Ascending aorta (tissue), 2 donors: ENCODE data around the gene RSPH6A. TPM values are rescaled to one million over a fixed set of nuclear protein-coding genes. Genes with fewer than 3 reads are reported as not detected.

Experiments
- DNase-seq, 2 donors: peaks; one replicate each; pipeline ENCODE4 v3.0.0-alpha.2; 2019; ENCODE audit warnings: low spot score in 2 of 2
- H3K27ac ChIP-seq, 2 donors: fragments of 200-600 bp; sonication (generic); one replicate each; pipeline ENCODE4 v1.5.1; 2016 to 2017; ENCODE audit warnings: mild to moderate bottlenecking in 1 of 2
- H3K27me3 ChIP-seq: fragments of 200-600 bp; sonication (generic); one replicate; pipeline ENCODE4 v1.5.1; 2017
- H3K36me3 ChIP-seq, 2 donors: fragments of 200-600 bp; sonication (generic); one replicate each; pipeline ENCODE4 v1.5.1; 2016
- H3K4me1 ChIP-seq, 2 donors: fragments of 200-600 bp; sonication (generic); one replicate each; pipeline ENCODE4 v1.5.1; 2016 to 2017; ENCODE audit warnings: mild to moderate bottlenecking in 1 of 2
- H3K4me3 ChIP-seq, 2 donors: fragments of 200-600 bp; sonication (generic); one replicate each; pipeline ENCODE4 v1.5.1; 2016 to 2017; ENCODE audit warnings: mild to moderate bottlenecking in 1 of 2
- H3K9me3 ChIP-seq, 2 donors: fragments of 200-600 bp; sonication (generic); one replicate each; pipeline ENCODE4 v1.5.1; 2016
- intact Hi-C: fragments of 100-400 bp; cut with DNase I; formaldehyde crosslinking; loops from one replicate; pipeline ENCODE4 v1.15.1; 2023
- total RNA-seq: library from RNA; depleted of rRNA; stranded (reverse); fragments of >200 nt; gene quantifications from one replicate; pipeline ENCODE4 v1.1.0, GENCODE V29; 2016
- TF ChIP-seq, protein P1 (sequence below), 3 experiments: fragments of 200-600 bp in 2 of 3; fragments of 450-650 bp in 1 of 3; sonication (generic) in 2 of 3; IDR thresholded peaks; one replicate each; pipeline ENCODE4 v1.5.1; 2016 to 2019; ENCODE audit warnings: antibody characterized with exemption in 3 of 3, mild to moderate bottlenecking in 1 of 3, moderate library complexity in 1 of 3

RSPH6A gene
- total RNA-seq, 1 donor from 2014 or later, result not detected

DNA sequence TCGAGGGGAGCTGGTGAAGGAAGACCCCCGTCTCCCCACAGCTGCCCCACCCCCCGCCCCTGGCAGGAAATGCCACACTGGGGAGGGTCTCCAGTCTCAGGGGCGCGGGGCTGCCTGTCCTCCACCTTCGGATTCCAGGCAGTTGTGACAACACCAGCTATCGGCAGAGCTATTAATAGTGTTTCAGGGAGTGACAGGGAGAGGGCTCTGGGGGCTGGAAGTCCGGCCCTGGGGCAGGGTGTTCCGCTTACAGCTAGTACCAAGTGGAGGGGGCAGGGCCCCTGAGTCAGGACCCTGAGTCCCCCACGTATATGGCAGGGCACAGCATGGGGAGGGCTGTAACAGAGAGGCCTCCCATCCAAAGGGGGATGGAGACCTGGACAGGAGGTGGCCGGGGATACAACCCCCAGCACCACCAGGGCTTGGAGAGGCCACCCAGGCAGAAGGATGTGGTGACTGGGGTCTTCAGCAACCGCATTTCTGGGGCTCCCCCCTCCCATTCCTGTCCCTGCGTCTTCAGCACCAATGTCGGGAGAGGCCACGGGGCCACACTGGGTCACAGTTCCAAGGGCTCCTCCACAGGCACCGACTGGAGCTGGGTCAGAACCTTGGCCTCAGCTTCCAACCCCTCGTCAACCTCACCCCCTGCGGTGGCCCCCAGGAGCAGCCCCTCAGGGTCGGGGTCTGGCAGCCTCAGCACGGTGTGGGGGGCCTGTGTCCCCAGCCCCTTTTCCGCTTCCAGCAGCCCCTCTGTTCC, 50.0 kb downstream of the RSPH6A start:
- Histone ChIP-seq H3K27ac (peak overlapping the region; percentile 96), H3K4me3 (peak overlapping the region in 1 of 2 donors; percentile 43), H3K36me3 (no peaks in the 10 kb centered on the region), H3K4me1 (peaks cover 27 to 38% of the 10 kb centered on the region in 2 donors), H3K9me3 (no peaks in the 10 kb centered on the region), H3K27me3 (no peaks in the 10 kb centered on the region)
- TF ChIP-seq, protein P1, sequence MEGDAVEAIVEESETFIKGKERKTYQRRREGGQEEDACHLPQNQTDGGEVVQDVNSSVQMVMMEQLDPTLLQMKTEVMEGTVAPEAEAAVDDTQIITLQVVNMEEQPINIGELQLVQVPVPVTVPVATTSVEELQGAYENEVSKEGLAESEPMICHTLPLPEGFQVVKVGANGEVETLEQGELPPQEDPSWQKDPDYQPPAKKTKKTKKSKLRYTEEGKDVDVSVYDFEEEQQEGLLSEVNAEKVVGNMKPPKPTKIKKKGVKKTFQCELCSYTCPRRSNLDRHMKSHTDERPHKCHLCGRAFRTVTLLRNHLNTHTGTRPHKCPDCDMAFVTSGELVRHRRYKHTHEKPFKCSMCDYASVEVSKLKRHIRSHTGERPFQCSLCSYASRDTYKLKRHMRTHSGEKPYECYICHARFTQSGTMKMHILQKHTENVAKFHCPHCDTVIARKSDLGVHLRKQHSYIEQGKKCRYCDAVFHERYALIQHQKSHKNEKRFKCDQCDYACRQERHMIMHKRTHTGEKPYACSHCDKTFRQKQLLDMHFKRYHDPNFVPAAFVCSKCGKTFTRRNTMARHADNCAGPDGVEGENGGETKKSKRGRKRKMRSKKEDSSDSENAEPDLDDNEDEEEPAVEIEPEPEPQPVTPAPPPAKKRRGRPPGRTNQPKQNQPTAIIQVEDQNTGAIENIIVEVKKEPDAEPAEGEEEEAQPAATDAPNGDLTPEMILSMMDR (IDR thresholded peaks at IDR 0.05), result no peak
- intact Hi-C loops, result loop anchor here (5.0 kb wide), 1 partner anchor 183 kb away; the partner anchor contains the start of gene OPA3
- DNase-seq, result no peak

DNA sequence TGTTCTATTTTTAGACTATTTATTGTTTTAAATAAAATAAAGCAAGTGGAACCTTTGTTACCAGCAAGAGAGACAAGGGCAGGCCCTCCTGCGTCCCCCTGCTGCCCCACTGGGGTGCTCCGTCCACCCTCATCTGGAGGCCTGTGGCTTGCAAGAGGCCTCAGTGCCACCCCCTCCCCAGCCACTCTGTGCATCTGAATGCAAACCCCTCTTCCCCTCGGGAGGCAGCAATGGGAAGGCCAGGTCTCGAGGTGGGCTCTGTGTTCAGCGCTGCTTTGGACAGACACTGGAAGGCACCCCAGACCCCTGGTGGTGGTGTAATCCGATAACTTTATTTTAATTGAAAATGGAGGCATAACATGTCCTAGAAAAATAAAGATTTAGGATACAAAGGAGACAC, 50.6 kb downstream of the RSPH6A start:
- peaks cover 23 to 36% of the 10 kb centered on the region in 2 donors for H3K4me1 ChIP-seq
- H3K27ac ChIP-seq, result peak overlapping the region; percentile 96
- H3K9me3 ChIP-seq, result no peaks in the 10 kb centered on the region
- H3K4me3 ChIP-seq, result peak overlapping the region in 1 of 2 donors; percentile 43
- no peaks in the 10 kb centered on the region for H3K27me3 ChIP-seq
- intact Hi-C loops, result no loop called here
- DNase-seq, result no peak
- TF ChIP-seq, protein P1 (IDR thresholded peaks at IDR 0.05), result no peak
- no peaks in the 10 kb centered on the region for H3K36me3 ChIP-seq

DNA sequence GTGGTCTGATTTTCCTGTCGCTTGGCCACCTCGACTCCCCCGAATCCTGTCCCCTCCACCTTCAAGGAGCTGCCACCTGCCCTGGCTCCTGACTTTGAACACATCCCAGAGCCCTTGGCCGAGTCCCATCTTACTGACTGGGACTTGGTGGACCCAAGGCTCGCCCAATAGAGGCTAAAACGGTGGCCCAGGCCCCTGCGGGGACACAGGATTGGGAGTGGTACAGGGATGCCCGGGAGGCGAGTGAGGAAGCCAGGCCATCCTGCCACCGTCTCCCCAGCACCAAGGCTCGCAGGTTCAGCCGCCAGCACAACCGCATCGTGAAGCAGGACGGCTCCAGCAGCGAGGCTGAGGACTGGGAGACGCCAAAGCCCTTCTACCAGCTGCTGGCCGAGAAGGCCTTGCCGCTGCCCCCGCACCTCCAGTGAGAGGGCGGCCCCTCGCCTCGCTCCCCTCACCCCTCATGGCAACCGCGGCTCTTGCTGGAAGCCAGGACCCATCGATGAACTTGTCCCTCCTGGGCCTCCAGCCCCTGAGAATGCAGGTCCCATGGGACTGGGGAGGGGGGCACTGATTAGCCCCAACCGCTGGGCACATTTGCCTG, 51.3 kb downstream of the RSPH6A start:
- peak overlapping the region; percentile 96 for H3K27ac ChIP-seq
- no peak for DNase-seq
- no peaks in the 10 kb centered on the region for H3K36me3 ChIP-seq
- TF ChIP-seq, protein P1 (IDR thresholded peaks at IDR 0.05), result no peak
- peaks cover 23 to 36% of the 10 kb centered on the region in 2 donors for H3K4me1 ChIP-seq
- H3K4me3 ChIP-seq, result peak overlapping the region; percentile 35 to 43
- intact Hi-C loops, result no loop called here
- no peaks in the 10 kb centered on the region for H3K27me3 ChIP-seq
- H3K9me3 ChIP-seq, result no peaks in the 10 kb centered on the region

DNA sequence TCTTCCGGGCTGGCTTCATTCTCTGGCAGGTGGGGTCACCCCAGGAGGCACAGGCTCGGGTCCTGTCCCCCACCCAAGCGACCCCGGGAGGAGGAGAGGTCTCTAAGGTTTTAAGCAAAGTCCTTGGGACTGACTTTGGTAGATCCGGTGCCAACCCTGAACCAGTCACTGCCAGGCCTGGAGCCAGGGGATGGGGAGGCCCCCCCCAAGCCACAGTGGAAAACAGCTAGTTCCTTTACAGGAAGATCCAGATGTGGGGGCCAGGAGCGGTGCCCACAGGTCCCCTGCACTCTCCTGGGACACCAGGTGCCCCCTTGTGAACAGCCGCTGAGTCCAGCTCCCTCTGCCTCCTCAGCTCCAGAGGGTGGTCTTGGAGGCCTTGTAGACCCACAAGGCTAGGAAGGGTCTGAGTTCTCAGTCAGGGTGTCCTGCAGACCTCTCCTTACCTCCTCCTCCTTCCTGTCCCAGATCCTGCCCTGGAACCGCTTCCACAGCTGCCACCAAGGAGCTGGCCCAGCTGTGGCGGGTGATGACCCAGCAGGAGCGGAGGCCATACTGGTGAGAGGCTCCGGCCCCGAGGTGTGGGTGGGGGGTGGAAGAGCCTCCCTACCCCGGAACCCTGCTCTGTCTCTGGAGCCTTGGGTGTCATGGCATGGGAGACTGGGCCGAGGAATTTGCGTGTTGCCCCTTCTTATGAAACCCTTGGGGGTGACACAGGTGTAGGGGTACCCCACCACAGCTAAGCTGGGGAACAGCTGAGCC, 52.1 kb downstream of the RSPH6A start:
- DNase-seq, result no peak
- Histone ChIP-seq H3K4me3 (no peak overlapping the region), H3K9me3 (no peaks in the 10 kb centered on the region), H3K27me3 (no peaks in the 10 kb centered on the region), H3K27ac (peak overlapping the region in 1 of 2 donors; percentile 96), H3K36me3 (no peaks in the 10 kb centered on the region), H3K4me1 (peaks cover 23 to 36% of the 10 kb centered on the region in 2 donors)
- intact Hi-C loops, result no loop called here
- TF ChIP-seq, protein P1 (IDR thresholded peaks at IDR 0.05), result no peak

DNA sequence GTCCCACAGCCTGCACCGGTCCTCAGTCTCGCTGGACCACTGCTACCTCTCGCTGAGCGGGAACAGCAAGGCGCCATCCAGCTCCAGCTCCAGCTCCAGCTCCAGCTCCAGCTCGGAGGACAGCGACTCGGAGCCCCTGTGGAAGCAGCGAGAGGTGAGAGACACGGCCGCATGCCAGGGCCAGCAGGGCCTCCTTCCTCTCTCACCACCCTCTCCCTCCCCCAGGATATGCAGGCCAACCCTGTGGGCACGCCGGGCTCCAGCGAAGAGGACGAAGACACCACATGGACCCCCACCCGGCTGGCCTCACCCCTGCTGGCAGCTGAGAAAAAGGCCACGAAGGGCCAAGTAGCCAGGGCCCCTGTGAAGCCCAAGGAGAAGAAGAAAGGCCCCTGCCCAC, 53.4 kb downstream of the RSPH6A start:
- DNase-seq, result no peak
- H3K27me3 ChIP-seq, result no peaks in the 10 kb centered on the region
- TF ChIP-seq, protein P1 (IDR thresholded peaks at IDR 0.05), result no peak
- H3K36me3 ChIP-seq, result no peaks in the 10 kb centered on the region
- H3K27ac ChIP-seq, result no peak overlapping the region
- no peaks in the 10 kb centered on the region for H3K9me3 ChIP-seq
- intact Hi-C loops, result no loop called here
- H3K4me3 ChIP-seq, result no peak overlapping the region
- H3K4me1 ChIP-seq, result peaks cover 23 to 33% of the 10 kb centered on the region in 2 donors
